HG03095 (cell line): ENCODE measurements around the gene SLFN14.
"Not testable (repeated sequence)": the region's sequence is repeated elsewhere in the genome, so short reads cannot be mapped to it uniquely, and the experiment has no call there.

ENCODE experiments used
- ATAC-seq: cut with Tn5 transposase; IDR thresholded peaks from one replicate; pipeline ENCODE4 v1.9.1; 2021; ENCODE audit warnings: moderate library complexity; ENCODE audit not compliant: unreplicated experiment

Gene SLFN14

DNA sequence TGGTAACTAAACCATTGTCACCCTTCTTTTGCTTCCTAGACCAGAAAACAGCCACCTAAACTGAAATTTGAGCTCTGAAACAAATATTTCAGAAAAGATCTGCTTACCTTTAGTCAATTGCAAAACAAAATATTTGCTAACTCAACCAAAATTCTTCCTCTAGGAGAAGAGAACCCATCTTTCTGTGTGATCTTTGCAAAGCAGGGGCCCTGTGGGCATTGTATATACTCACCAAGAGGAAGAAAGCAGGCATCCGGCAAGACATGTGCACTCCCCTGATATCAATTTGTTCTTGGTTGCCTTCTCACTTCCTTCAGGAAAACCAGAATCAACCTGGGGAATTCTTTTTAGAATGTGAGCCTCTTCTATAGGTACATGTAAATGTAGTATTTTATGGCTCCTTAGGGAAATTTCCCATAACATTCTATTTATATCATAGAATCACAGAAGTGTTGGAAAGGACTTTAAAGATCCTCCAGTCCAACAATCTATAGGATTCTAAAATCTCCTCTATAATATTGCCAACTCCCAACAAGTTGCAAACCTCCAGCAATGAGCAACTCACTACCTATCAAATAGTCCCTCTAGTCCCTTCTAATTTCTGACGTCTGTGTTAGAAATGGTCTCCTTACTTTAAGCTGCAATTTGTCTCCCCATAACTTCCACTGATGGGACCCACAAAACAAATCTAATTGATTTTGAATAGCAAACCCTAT lies 966 bp downstream of the SLFN14 start:
- no peak for ATAC-seq

- no peak for ATAC-seq
These were observed 3.3 kb downstream of the SLFN14 start for GRCh38 chr17:35557353-35557752.

GRCh38 chr17:35555691-35556090 lies 4.9 kb downstream of the SLFN14 start:
- no peak for ATAC-seq

DNA sequence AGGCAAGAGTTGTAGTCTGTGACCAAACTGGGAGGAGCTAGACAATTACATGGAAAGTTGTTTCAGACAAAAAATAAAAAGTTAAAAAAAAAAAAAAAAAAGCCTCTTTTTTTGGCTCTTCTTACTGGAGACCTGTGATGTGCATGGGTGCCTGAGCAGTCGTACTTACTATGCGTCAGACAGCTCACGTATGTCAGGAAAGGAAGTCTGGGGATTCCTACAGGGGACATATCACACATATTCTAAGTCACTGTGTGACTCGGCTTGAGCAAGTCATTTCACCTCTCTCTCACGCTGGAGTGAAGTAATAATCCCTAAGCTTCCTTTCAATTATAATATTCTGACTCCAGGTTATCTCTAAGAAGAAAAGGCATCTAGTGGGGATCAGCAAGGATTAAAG lies 6.0 kb downstream of the SLFN14 start:
- no peak for ATAC-seq

DNA sequence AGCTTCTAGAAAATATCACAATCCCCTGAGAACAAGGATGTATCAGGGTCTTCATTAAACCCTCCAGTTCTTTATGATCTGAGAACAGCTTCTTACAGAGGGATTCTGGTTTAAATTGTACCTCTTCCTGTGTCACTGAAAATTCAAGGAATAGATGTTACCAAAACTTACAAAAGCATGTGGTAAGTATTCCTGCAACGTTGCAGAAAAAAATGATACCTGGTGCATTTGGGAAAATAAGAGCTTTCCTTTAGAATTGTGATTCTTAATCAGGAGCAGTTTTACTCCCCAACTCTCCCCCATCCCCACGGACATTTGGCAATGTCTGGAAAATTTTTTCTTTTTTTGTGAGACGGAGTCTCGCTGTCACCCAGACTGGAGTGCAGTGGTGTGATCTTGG lies 7.3 kb downstream of the SLFN14 start:
- no peak for ATAC-seq

GRCh38 chr17:35548978-35549377 lies 11.6 kb downstream of the SLFN14 start:
- ATAC-seq, result no peak

GRCh38 chr17:35548208-35548810 lies 12.3 kb downstream of the SLFN14 start:
- ATAC-seq, result no peak

DNA sequence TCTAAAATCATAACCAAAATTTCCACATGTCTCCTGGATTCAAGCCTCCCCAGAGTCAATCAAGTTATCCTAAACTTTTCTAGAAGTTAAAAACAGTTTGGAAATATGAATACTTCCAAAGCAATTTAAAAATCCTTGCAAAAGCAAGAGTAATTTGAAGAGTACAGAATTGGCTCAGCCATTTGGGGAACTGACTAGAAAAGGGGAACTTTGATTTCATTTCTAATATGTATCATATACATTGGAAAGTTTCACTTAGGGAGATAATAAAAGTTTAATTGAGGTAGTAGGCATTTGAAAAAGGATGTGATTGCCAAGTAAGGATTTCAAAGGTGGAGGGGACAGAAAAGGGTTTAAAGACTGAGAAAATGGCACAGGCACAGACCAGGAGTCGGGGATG lies 14.1 kb downstream of the SLFN14 start:
- no peak for ATAC-seq

- no peak for ATAC-seq
These were observed 15.5 kb downstream of the SLFN14 start for GRCh38 chr17:35545150-35545549.

DNA sequence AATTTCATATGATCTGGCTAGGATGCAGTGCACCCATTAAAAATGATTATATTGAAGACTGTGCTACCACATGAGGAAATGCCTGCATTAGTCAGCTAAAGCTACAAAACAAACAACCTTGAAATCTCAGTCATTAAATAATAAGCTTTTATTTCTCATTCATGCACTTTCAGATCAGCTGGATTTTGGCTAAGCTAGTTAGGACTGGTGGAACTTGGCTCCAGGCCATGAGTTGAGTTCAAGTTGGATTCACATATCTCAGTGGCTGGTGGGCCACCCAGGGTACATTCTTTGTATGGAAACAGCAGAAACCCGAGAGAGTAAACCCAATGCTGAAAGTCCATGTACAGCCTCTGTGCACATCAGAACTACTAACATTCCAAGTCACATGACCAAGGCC lies 16.8 kb downstream of the SLFN14 start:
- ATAC-seq, result no peak

- ATAC-seq, result no peak
These were observed 17.6 kb downstream of the SLFN14 start for GRCh38 chr17:35542990-35543389.

GRCh38 chr17:35541434-35541833 lies 19.2 kb downstream of the SLFN14 start:
- ATAC-seq, result no peak

GRCh38 chr17:35540589-35541404 lies 19.8 kb downstream of the SLFN14 start:
- no peak for ATAC-seq

DNA sequence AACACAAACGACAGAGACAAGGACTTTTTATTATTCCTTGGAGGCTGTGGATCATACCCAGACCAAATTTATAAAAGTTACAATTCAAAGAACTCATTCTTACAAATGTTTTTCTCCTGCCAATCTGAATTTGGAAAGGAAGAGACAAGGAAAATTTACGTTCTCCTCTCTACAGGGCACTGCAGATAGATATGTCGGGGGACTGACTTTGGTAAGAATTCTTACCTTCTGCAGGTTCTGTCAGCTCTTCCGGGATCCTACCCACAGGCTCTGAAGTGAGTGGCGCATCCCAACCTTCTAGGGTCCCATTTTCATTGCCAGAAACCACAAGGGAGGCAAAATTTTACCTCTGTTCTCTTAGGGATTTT lies 21.0 kb downstream of the SLFN14 start:
- no peak for ATAC-seq

GRCh38 chr17:35537601-35538141 lies 22.9 kb downstream of the SLFN14 start, which contains the start of gene SLFN12L:
TSS of gene SLFN12L (minus strand) at chr17:35537678. CDS start at chr17:35522364, 15,314 bp downstream.
- ATAC-seq, result no peak

DNA sequence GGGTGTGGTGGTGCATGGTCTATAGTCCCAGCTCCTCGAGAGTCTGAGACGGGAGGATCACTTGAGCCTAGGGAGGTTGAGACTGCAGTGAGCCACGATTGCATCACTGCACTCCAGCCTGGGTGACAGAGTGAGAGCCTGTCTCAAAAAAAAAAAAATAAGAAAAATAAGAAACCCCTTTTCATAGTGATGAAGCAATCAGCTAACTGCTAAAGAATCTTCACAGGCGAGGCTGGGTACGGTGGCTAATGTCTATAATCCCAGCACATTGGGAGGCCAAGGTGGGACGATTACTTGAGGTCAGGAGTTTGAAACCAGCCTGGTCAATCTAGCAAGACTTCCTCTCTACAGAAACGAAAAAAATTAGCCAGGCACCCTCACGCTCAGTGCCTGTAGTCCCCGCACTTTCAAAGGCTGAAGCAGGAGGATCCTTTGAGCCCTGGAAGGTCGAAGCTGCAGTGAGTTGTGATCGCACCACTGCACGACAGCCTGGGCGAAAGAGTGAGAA lies 23.9 kb downstream of the SLFN14 start:
- ATAC-seq, result no peak

GRCh38 chr17:35535406-35535805 lies 25.2 kb downstream of the SLFN14 start:
- not testable (repeated sequence) for ATAC-seq

GRCh38 chr17:35534576-35535093 lies 26.0 kb downstream of the SLFN14 start:
- ATAC-seq, result no peak

DNA sequence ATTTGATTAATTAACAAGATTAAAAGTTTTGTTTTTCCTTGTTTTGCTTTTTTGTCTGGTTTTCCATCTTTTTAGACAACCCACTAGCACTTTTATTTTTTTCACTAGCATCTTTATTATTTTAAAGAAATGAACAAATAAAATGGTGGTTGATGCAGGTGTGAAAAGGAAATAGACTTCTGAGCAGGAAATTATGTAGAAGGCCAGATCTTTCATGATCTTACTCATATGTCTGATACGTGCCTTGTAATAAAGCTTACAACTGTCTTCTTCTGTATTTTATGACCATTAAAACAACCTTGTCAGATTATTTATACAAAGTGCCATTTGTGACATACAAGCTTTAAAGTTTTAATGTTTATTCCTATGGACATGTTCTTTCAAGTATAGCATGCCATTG lies 29.5 kb downstream of the SLFN14 start:
- no peak for ATAC-seq

- ATAC-seq, result no peak
These were observed 30.8 kb downstream of the SLFN14 start for GRCh38 chr17:35529866-35530265.

GRCh38 chr17:35529326-35529725 lies 31.3 kb downstream of the SLFN14 start:
- not testable (repeated sequence) for ATAC-seq
